Thyroid gland (tissue), 4 donors: ENCODE data around the gene SCAF4. TPM values are rescaled to one million over a fixed set of nuclear protein-coding genes. Genes with fewer than 3 reads are reported as not detected.
"Not testable (repeated sequence)": the region's sequence is repeated elsewhere in the genome, so short reads cannot be mapped to it uniquely, and the experiment has no call there.

Source experiments
- DNase-seq, 2 donors: peaks; one replicate each; pipeline ENCODE4 v3.0.0-alpha.2; 2019
- H3K27ac ChIP-seq, 3 donors: fragments of 200-600 bp; sonication (generic); 1 replicate in 2 of 3; 2 replicates in 1 of 3; pipeline ENCODE4 v1.5.1; 2016 to 2019; ENCODE audit warnings: mild to moderate bottlenecking in 1 of 3, moderate library complexity in 1 of 3
- H3K27me3 ChIP-seq: fragments of 200-600 bp; sonication (generic); one replicate; pipeline ENCODE4 v1.5.1; 2019
- H3K36me3 ChIP-seq, 2 donors: fragments of 200-600 bp; sonication (generic); one replicate each; pipeline ENCODE4 v1.5.1; 2016 to 2019
- H3K4me1 ChIP-seq, 2 donors: fragments of 200-600 bp; sonication (generic); one replicate each; pipeline ENCODE4 v1.5.1; 2017 to 2019
- H3K4me3 ChIP-seq, 3 donors: fragments of 200-600 bp; sonication (generic); replicated peaks in 1 of 3; 1 replicate in 2 of 3; 2 replicates in 1 of 3; pipeline ENCODE4 v1.5.1; 2016; ENCODE audit warnings: mild to moderate bottlenecking in 1 of 3
- H3K9me3 ChIP-seq: fragments of 200-600 bp; sonication (generic); one replicate; pipeline ENCODE4 v1.5.1; 2017
- POLR2A ChIP-seq, 2 donors: fragments of 450-650 bp; IDR thresholded peaks; one replicate each; pipeline ENCODE4 v1.6.1; 2017; ENCODE audit warnings: antibody characterized with exemption in 2 of 2, mild to moderate bottlenecking in 2 of 2, moderate library complexity in 1 of 2
- WGBS, 2 donors: methylation state at CpG; one replicate each; pipeline ENCODE4 v1.1.5; 2017; 5-methylcytosine and 5-hydroxymethylcytosine counted together
- intact Hi-C: fragments of 100-400 bp; cut with DNase I; formaldehyde crosslinking; loops from one replicate; pipeline ENCODE4 v1.15.1; 2023
- total RNA-seq, 4 donors: library from RNA; depleted of rRNA; stranded (reverse); fragments of >200 nt; gene quantifications; one replicate each; pipeline ENCODE4 v1.2.3, GENCODE V29; 2016
- TF ChIP-seq, protein P1 (sequence below), 6 experiments: fragments of 200-600 bp in 3 of 6; fragments of 450-650 bp in 3 of 6; sonication (generic) in 3 of 6; IDR thresholded peaks; one replicate each; pipeline ENCODE4 v1.5.1; 2016 to 2019; ENCODE audit warnings: antibody characterized with exemption in 6 of 6, mild to moderate bottlenecking in 2 of 6, inconsistent platforms in 1 of 6, moderate library complexity in 1 of 6

Gene SCAF4
- total RNA-seq, 4 donors from 2014 or later: 13.0 to 27.4 (median 18.7) TPM

DNA sequence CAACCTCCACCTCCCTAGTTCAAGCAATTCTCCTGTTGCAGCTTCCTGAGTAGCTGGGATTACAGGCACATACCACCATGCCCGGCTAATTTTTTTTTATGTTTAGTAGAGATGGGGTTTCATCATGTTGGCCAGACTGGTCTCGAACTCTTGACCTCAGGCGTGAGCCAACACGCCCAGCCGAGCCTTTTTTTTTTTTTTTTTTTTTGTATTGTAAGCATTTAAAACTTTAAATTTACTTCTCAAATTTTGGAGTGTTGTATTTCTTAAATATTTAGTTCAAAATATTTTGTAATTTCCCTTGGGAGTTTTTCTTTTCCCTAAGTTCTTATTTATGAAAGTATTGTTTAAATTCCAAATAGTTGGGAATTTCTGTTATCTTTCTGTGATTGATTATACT, 9.2 kb upstream of the SCAF4 start:
- no peaks in the 10 kb centered on the region for H3K36me3 ChIP-seq

DNA sequence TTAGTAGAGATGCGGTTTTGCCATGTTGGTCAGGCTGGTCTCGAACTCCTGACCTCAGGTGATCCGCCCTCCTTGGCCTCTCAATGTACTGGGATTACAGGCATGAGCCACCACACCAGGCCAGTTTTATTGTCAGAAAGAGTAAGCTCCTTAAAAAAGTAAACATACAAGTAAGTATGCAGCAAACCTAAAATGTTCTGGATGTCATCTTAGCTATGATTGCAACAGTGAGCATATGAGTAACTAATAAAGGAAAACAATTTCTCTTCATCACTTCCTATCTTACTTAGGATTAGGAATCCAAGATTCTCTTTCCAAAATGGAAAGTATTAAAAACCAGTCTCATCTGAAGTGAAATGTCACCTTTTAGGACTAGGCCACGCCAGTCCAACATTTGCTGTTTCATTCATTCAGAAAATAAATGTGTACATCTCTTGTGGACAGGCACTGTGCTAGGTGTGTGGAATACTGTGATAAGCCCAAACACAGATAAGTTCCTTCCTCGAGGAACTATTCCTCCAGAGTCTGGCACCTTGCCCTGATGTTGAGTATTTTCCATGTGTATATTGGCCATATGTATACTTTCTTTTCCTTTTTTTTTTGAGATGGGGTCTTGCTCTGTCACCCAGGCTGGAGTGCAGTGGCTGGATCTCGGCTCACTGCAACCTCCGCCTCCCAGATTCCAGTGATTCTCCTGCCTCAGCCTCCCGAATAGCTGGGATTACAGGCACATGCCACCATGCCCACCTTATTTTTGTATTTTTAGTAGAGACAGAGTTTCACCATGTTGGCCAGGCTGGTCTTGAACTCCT, 5.9 kb upstream of the SCAF4 start:
- WGBS, 2 donors: 87 to 93% methylated on average over 8 of the region's 8 CpGs
- DNase-seq, H3K4me3 ChIP-seq, H3K27me3 ChIP-seq, H3K4me1 ChIP-seq, H3K36me3 ChIP-seq, intact Hi-C loops, H3K27ac ChIP-seq, H3K9me3 ChIP-seq: not testable (repeated sequence)

More for the DNA sequence above, 9.2 kb upstream of the SCAF4 start:
- Histone ChIP-seq H3K4me1 (no peaks in the 10 kb centered on the region), H3K9me3 (no peaks in the 10 kb centered on the region), H3K27me3 (no peaks in the 10 kb centered on the region), H3K4me3 (no peak overlapping the region), H3K27ac (no peak overlapping the region)
- no peak for TF ChIP-seq POLR2A (IDR thresholded peaks at IDR 0.05)
- TF ChIP-seq, protein P1, sequence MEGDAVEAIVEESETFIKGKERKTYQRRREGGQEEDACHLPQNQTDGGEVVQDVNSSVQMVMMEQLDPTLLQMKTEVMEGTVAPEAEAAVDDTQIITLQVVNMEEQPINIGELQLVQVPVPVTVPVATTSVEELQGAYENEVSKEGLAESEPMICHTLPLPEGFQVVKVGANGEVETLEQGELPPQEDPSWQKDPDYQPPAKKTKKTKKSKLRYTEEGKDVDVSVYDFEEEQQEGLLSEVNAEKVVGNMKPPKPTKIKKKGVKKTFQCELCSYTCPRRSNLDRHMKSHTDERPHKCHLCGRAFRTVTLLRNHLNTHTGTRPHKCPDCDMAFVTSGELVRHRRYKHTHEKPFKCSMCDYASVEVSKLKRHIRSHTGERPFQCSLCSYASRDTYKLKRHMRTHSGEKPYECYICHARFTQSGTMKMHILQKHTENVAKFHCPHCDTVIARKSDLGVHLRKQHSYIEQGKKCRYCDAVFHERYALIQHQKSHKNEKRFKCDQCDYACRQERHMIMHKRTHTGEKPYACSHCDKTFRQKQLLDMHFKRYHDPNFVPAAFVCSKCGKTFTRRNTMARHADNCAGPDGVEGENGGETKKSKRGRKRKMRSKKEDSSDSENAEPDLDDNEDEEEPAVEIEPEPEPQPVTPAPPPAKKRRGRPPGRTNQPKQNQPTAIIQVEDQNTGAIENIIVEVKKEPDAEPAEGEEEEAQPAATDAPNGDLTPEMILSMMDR (IDR thresholded peaks at IDR 0.05): no peak
- no peak for DNase-seq
- intact Hi-C loops: no loop called here
- 92% methylated on average over 5 of the region's 5 CpGs for WGBS, 2 donors

DNA sequence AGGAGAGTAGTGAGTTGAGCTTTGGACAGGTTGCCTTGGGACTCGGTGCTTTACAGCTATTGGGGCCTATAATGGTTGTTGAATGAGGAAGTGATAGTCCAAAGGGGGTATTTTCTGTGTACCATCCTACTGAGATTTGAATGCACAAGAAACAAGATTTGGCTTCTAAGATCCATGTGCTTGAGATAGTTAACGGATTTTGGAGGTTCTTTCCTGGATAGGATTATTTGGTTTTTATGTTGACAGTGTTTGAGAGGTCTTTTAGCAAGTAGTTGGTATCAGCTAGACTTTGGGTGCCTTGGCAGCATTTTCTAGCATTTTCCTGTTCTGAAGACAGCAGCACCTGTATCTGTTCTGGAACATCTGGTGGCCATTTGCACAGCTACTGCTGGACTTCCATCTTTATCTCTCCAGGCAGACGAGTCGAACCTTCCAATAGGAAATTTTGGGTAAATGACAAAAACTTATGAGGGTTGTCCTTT, 3.6 kb upstream of the SCAF4 start:
- DNase-seq: no peak
- H3K27me3 ChIP-seq: no peaks in the 10 kb centered on the region
- whole genome bisulfite sequencing, 2 donors: 92% methylated on average over 4 of the region's 4 CpGs
- no peaks in the 10 kb centered on the region for H3K9me3 ChIP-seq
- H3K4me1 ChIP-seq: peaks cover 7 to 10% of the 10 kb centered on the region in 2 donors
- H3K4me3 ChIP-seq: no peak overlapping the region
- TF ChIP-seq, protein P1 (IDR thresholded peaks at IDR 0.05): no peak
- TF ChIP-seq POLR2A (IDR thresholded peaks at IDR 0.05): no peak
- intact Hi-C loops: no loop called here
- H3K36me3 ChIP-seq: no peaks in the 10 kb centered on the region
- no peak overlapping the region for H3K27ac ChIP-seq

DNA sequence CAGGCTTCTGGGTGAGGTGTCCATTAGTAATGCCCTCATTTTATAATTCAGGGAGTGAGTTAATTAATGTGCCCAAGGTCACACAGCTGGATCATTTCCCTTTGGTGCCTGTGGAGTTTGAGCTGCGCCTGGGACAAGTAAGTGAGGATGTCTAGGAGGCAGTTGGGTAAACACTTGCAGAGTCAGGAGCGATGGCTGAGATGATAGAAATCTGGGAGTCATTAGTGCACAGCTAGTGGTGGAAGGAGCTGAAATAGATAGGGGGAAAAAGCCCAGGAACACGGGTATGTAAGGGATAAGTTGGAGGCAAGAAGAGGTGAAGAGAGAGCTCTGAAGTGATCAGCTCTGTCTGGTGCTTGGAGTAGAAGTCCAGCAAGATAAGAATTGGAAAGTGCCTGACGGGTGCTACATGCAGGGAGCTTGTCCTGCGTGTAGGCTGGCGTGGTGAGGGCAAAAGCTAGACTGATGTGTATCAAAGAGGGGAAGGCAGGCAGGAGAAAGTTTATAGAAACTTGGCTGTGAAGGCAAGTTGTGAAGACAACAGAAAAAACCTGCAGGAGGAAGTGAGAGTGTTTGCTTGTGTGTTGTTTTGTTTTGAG, 1.7 kb upstream of the SCAF4 start:
- 77 to 79% methylated on average over 6 of the region's 6 CpGs for WGBS, 2 donors

DNA sequence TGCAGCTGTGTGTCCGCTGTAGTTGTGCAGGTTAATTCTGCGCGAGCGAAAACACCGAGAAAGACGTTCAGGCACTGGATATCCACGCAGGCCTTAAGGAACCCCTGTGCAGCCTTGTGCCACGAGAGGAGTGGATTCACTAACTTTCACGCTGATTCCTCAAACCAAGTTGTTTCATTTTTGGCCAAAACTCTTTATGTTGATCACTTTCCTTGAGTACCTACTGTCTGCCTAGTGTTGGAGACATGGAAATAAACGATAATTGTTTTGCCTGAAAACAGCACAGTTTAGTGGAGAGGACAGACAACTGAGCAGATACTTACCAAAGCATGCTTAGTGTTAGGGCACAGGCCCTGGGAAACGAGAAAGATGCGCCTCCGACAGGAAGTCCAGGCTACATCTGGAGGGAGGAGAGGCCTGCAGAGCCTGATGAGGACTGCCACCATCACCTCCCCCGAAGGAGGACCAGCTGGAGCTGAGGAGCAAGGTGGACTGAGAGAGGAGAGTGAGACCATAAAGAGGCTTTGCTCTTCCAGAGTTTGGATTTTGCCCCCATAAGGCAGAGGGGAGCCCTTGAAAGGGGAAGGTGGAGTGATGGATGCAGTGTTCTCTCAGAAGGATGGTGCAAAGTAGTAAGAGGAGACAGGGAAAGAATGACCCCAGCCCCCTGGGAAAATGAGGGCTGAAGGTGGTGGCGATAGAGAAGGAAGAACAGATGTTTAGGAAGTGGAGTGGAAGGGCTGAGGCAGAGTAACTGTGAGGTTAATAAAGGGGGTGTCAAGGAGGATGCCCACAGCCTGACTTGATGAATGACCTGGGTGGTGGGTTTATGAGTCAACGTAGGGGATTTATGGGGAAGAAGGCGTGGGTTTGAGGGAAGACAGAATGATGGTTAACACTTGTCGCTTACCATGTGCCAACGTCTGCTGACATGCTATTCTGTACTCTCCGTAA, 956 bp upstream of the SCAF4 start:
- WGBS, 2 donors: 35 to 36% methylated on average over 20 of the region's 20 CpGs
- H3K4me3 ChIP-seq: peak overlapping the region in 2 of 3 donors; percentile 26 to 99
- H3K27me3 ChIP-seq: no peaks in the 10 kb centered on the region
- no peak for DNase-seq
- TF ChIP-seq POLR2A (IDR thresholded peaks at IDR 0.05): no peak
- TF ChIP-seq, protein P1 (IDR thresholded peaks at IDR 0.05): no peak
- H3K4me1 ChIP-seq: peaks cover 25 to 28% of the 10 kb centered on the region in 2 donors
- no peaks in the 10 kb centered on the region for H3K9me3 ChIP-seq
- intact Hi-C loops: loop anchor here (5.0 kb wide), 1 partner anchor 76 kb away; the partner anchor contains the start of gene SOD1
- peak overlapping the region; percentile 31 to 83 (median 71) for H3K27ac ChIP-seq
- no peaks in the 10 kb centered on the region for H3K36me3 ChIP-seq

More for the DNA sequence above, 1.7 kb upstream of the SCAF4 start:
- TF ChIP-seq POLR2A (IDR thresholded peaks at IDR 0.05): no peak
- H3K9me3 ChIP-seq: no peaks in the 10 kb centered on the region
- DNase-seq: no peak
- intact Hi-C loops: loop anchor here (5.0 kb wide), 1 partner anchor 76 kb away; the partner anchor contains the start of gene SOD1
- no peaks in the 10 kb centered on the region for H3K36me3 ChIP-seq
- H3K27me3 ChIP-seq: no peaks in the 10 kb centered on the region
- peaks cover 25% of the 10 kb centered on the region in 2 donors for H3K4me1 ChIP-seq
- H3K27ac ChIP-seq: no peak overlapping the region
- no peak overlapping the region for H3K4me3 ChIP-seq
